ENCODE measurements around the gene AK8. TPM values are rescaled to one million over a fixed set of nuclear protein-coding genes. Genes with fewer than 3 reads are reported as not detected.

AK8 gene
- total and polyA plus RNA-seq, 7 donors, result 0.10 TPM; not detected in 6

GRCh38 chr9:132825430-132825829 lies 52.7 kb downstream of the AK8 start:
- TF ChIP-seq, protein P1, sequence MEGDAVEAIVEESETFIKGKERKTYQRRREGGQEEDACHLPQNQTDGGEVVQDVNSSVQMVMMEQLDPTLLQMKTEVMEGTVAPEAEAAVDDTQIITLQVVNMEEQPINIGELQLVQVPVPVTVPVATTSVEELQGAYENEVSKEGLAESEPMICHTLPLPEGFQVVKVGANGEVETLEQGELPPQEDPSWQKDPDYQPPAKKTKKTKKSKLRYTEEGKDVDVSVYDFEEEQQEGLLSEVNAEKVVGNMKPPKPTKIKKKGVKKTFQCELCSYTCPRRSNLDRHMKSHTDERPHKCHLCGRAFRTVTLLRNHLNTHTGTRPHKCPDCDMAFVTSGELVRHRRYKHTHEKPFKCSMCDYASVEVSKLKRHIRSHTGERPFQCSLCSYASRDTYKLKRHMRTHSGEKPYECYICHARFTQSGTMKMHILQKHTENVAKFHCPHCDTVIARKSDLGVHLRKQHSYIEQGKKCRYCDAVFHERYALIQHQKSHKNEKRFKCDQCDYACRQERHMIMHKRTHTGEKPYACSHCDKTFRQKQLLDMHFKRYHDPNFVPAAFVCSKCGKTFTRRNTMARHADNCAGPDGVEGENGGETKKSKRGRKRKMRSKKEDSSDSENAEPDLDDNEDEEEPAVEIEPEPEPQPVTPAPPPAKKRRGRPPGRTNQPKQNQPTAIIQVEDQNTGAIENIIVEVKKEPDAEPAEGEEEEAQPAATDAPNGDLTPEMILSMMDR (IDR thresholded peaks at IDR 0.05), result no peak
- Histone ChIP-seq H3K27me3 (ENCODE audit: insufficient read depth in 3 of 3, low read length in 2 of 3) (peaks cover 0 to 44% (median 2%) of the 10 kb centered on the region in 3 donors), H3K4me1 (no peaks in the 10 kb centered on the region), H3K36me3 (ENCODE audit: insufficient read depth in 1 of 2, low read depth in 1 of 2) (no peaks in the 10 kb centered on the region), H3K27ac (no peak overlapping the region), H3K9me3 (no peaks in the 10 kb centered on the region), H3K4me3 (no peak overlapping the region)
- ATAC-seq (no peak), DNase-seq (no peak)
- WGBS, 3 donors, result 57 to 62% (median 58%) methylated on average over 10 of the region's 10 CpGs
- intact Hi-C loops (cut with DNase I), result no loop called here

GRCh38 chr9:132824951-132825350 lies 53.1 kb downstream of the AK8 start:
- Histone ChIP-seq H3K4me3 (no peak overlapping the region), H3K27me3 (ENCODE audit: insufficient read depth in 3 of 3, low read length in 2 of 3) (peaks cover 0 to 39% (median 2%) of the 10 kb centered on the region in 3 donors), H3K4me1 (no peaks in the 10 kb centered on the region), H3K9me3 (no peaks in the 10 kb centered on the region), H3K36me3 (ENCODE audit: insufficient read depth in 1 of 2, low read depth in 1 of 2) (no peaks in the 10 kb centered on the region), H3K27ac (no peak overlapping the region)
- no peak for ATAC-seq
- WGBS, 3 donors, result 68 to 72% (median 70%) methylated on average over 2 of the region's 2 CpGs
- DNase-seq, result no peak
- TF ChIP-seq, protein P1 (IDR thresholded peaks at IDR 0.05), result no peak
- intact Hi-C loops (cut with DNase I), result no loop called here

- whole genome bisulfite sequencing, 3 donors, result 78 to 82% (median 82%) methylated on average over 6 to 8 of the region's 8 CpGs
- intact Hi-C loops (cut with DNase I), result no loop called here
- H3K9me3 ChIP-seq, result no peaks in the 10 kb centered on the region
- no peak overlapping the region for H3K27ac ChIP-seq
- no peak overlapping the region for H3K4me3 ChIP-seq
- H3K4me1 ChIP-seq, result no peaks in the 10 kb centered on the region
- ATAC-seq (no peak), DNase-seq (no peak)
- TF ChIP-seq, protein P1 (IDR thresholded peaks at IDR 0.05), result no peak
- H3K36me3 ChIP-seq (ENCODE audit: insufficient read depth in 1 of 2, low read depth in 1 of 2), result no peaks in the 10 kb centered on the region
- peaks cover 0 to 35% (median 2%) of the 10 kb centered on the region in 3 donors for H3K27me3 ChIP-seq (ENCODE audit: insufficient read depth in 3 of 3, low read length in 2 of 3)
Observed at GRCh38 chr9:132824151-132824550, 53.9 kb downstream of the AK8 start.

GRCh38 chr9:132823370-132824145 lies 54.5 kb downstream of the AK8 start:
- intact Hi-C loops (cut with DNase I), result no loop called here
- DNase-seq (no peak), ATAC-seq (no peak)
- no peaks in the 10 kb centered on the region for H3K4me1 ChIP-seq
- H3K36me3 ChIP-seq (ENCODE audit: insufficient read depth in 1 of 2, low read depth in 1 of 2), result no peaks in the 10 kb centered on the region
- TF ChIP-seq, protein P1 (IDR thresholded peaks at IDR 0.05), result no peak
- WGBS, 3 donors, result 63 to 68% (median 65%) methylated on average over 18 of the region's 18 CpGs
- H3K27me3 ChIP-seq (ENCODE audit: insufficient read depth in 3 of 3, low read length in 2 of 3), result peaks cover 0 to 37% (median 2%) of the 10 kb centered on the region in 3 donors
- H3K27ac ChIP-seq, result no peak overlapping the region
- H3K4me3 ChIP-seq, result no peak overlapping the region
- H3K9me3 ChIP-seq, result no peaks in the 10 kb centered on the region
